Astrocyte (in vitro differentiated cells and primary cell): ENCODE data around the gene IFNA10. TPM values are rescaled to one million over a fixed set of nuclear protein-coding genes. Genes with fewer than 3 reads are reported as not detected.
"Not testable (repeated sequence)": the region's sequence is repeated elsewhere in the genome, so short reads cannot be mapped to it uniquely, and the experiment has no call there.

Experiments
- DNase-seq: peaks from one replicate; pipeline ENCODE4 v3.0.0-alpha.2; 2010; ENCODE audit warnings: low read depth
- FAIRE-seq: peaks from 2 replicates; lab custom pipeline; 2011; peaks lifted over from hg19 to GRCh38; lab: Jason Lieb, UNC
- H2AFZ ChIP-seq: 2 replicates; pipeline ENCODE4 v1.6.0; 2012; ENCODE audit warnings: low read depth, low read length, inconsistent platforms
- H3K27ac ChIP-seq: 2 replicates; pipeline ENCODE4 v1.5.1; 2011; ENCODE audit warnings: low read depth, low read length, inconsistent platforms
- H3K27me3 ChIP-seq: 2 replicates; pipeline ENCODE4 v1.6.0; 2011; ENCODE audit warnings: low read length, inconsistent platforms; ENCODE audit not compliant: insufficient read depth
- H3K36me3 ChIP-seq: 2 replicates; pipeline ENCODE4 v1.5.1; 2011; ENCODE audit warnings: low read length, inconsistent platforms; ENCODE audit not compliant: insufficient read depth
- H3K4me1 ChIP-seq: 2 replicates; pipeline ENCODE4 v1.5.1; 2011; ENCODE audit warnings: low read length, inconsistent platforms; ENCODE audit not compliant: insufficient read depth
- H3K4me2 ChIP-seq: 2 replicates; pipeline ENCODE4 v1.6.0; 2012; ENCODE audit warnings: low read length, inconsistent platforms
- H3K4me3 ChIP-seq: 2 replicates; pipeline ENCODE4 v1.5.1; 2011; ENCODE audit warnings: low read depth, mild to moderate bottlenecking, low read length, inconsistent platforms; ENCODE audit not compliant: insufficient read depth
- H3K79me2 ChIP-seq: 2 replicates; pipeline ENCODE4 v1.6.0; 2012; ENCODE audit warnings: mild to moderate bottlenecking, low read length, inconsistent platforms; ENCODE audit not compliant: insufficient read depth
- H3K9ac ChIP-seq: 2 replicates; pipeline ENCODE4 v1.6.0; 2012; ENCODE audit warnings: mild to moderate bottlenecking, low read length, inconsistent platforms
- H3K9me3 ChIP-seq: 2 replicates; pipeline ENCODE4 v1.5.1; 2012; ENCODE audit warnings: low read depth, mild to moderate bottlenecking, low read length, inconsistent platforms; ENCODE audit not compliant: insufficient read depth
- H4K20me1 ChIP-seq: 2 replicates; pipeline ENCODE4 v1.6.0; 2012; ENCODE audit warnings: low read length, inconsistent platforms; ENCODE audit not compliant: insufficient read depth
- H3K27ac Mint-ChIP-seq: one replicate; pipeline ENCODE4 v1.8.0; 2021; ENCODE audit warnings: mild to moderate bottlenecking, mixed read lengths; ENCODE audit not compliant: unreplicated experiment
- H3K27me3 Mint-ChIP-seq: one replicate; pipeline ENCODE4 v1.8.0; 2021; ENCODE audit warnings: low read depth, mixed read lengths; ENCODE audit not compliant: unreplicated experiment
- H3K36me3 Mint-ChIP-seq: one replicate; pipeline ENCODE4 v1.8.0; 2021; ENCODE audit warnings: low read depth, mixed read lengths; ENCODE audit not compliant: unreplicated experiment
- H3K4me1 Mint-ChIP-seq: one replicate; pipeline ENCODE4 v1.8.0; 2021; ENCODE audit warnings: low read depth, mixed read lengths; ENCODE audit not compliant: unreplicated experiment
- H3K4me3 Mint-ChIP-seq: one replicate; pipeline ENCODE4 v1.8.0; 2021; ENCODE audit warnings: mild to moderate bottlenecking, moderate library complexity, mixed read lengths; ENCODE audit not compliant: unreplicated experiment
- H3K9me3 Mint-ChIP-seq: one replicate; pipeline ENCODE4 v1.8.0; 2021; ENCODE audit warnings: mild to moderate bottlenecking, mixed read lengths; ENCODE audit not compliant: unreplicated experiment
- total RNA-seq: library from RNA; stranded (reverse); gene quantifications from 2 replicates; pipeline ENCODE4 v1.2.1, GENCODE V29; 2021
- TF ChIP-seq, protein P1 (sequence below): IDR thresholded peaks from 2 replicates; pipeline ENCODE4 v1.5.1; 2011; ENCODE audit warnings: low read depth, mild to moderate bottlenecking, inconsistent platforms, low read length, moderate library complexity; ENCODE audit not compliant: insufficient read depth

Gene IFNA10
- total RNA-seq, 1 donor from 2014 or later: not detected

GRCh38 chr9:21213411-21214326 is 6.7 kb upstream of the IFNA10 start:
- H3K79me2 ChIP-seq, H3K36me3 Mint-ChIP-seq, H2AFZ ChIP-seq, H3K27ac ChIP-seq, H3K4me3 ChIP-seq, H3K4me2 ChIP-seq, H3K4me3 Mint-ChIP-seq, H3K4me1 Mint-ChIP-seq, H3K9me3 ChIP-seq, DNase-seq, H3K27ac Mint-ChIP-seq, H3K4me1 ChIP-seq, FAIRE-seq, H3K9me3 Mint-ChIP-seq, H3K36me3 ChIP-seq, H4K20me1 ChIP-seq, H3K27me3 ChIP-seq, H3K9ac ChIP-seq: not testable (repeated sequence)
- peaks cover 18% of the 10 kb centered on the region for H3K27me3 Mint-ChIP-seq
- TF ChIP-seq, protein P1, sequence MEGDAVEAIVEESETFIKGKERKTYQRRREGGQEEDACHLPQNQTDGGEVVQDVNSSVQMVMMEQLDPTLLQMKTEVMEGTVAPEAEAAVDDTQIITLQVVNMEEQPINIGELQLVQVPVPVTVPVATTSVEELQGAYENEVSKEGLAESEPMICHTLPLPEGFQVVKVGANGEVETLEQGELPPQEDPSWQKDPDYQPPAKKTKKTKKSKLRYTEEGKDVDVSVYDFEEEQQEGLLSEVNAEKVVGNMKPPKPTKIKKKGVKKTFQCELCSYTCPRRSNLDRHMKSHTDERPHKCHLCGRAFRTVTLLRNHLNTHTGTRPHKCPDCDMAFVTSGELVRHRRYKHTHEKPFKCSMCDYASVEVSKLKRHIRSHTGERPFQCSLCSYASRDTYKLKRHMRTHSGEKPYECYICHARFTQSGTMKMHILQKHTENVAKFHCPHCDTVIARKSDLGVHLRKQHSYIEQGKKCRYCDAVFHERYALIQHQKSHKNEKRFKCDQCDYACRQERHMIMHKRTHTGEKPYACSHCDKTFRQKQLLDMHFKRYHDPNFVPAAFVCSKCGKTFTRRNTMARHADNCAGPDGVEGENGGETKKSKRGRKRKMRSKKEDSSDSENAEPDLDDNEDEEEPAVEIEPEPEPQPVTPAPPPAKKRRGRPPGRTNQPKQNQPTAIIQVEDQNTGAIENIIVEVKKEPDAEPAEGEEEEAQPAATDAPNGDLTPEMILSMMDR: peak; percentile 38

- H3K36me3 ChIP-seq, H3K79me2 ChIP-seq, H3K4me1 ChIP-seq, H3K36me3 Mint-ChIP-seq, H3K9me3 Mint-ChIP-seq, H3K27ac Mint-ChIP-seq, H3K4me3 ChIP-seq, H3K9me3 ChIP-seq, DNase-seq, H3K4me2 ChIP-seq, H3K27ac ChIP-seq, H3K27me3 ChIP-seq, H3K9ac ChIP-seq, H3K4me3 Mint-ChIP-seq, H2AFZ ChIP-seq, FAIRE-seq, H4K20me1 ChIP-seq, H3K4me1 Mint-ChIP-seq: not testable (repeated sequence)
- H3K27me3 Mint-ChIP-seq: peaks cover 15% of the 10 kb centered on the region
Observed at GRCh38 chr9:21212160-21212559, 5.2 kb upstream of the IFNA10 start.

GRCh38 chr9:21210782-21211181 is 3.8 kb upstream of the IFNA10 start:
- H3K27ac Mint-ChIP-seq, H3K4me1 Mint-ChIP-seq, H3K36me3 Mint-ChIP-seq: not testable (repeated sequence)

More at GRCh38 chr9:21210782-21211181, 3.8 kb upstream of the IFNA10 start:
- H3K9me3 Mint-ChIP-seq, H3K9me3 ChIP-seq, DNase-seq, H3K9ac ChIP-seq, H3K27ac ChIP-seq, H3K27me3 ChIP-seq, H3K4me3 Mint-ChIP-seq, H3K79me2 ChIP-seq, H3K36me3 ChIP-seq, H3K4me3 ChIP-seq, H2AFZ ChIP-seq, H4K20me1 ChIP-seq, H3K4me1 ChIP-seq, H3K4me2 ChIP-seq, FAIRE-seq: not testable (repeated sequence)
- peaks cover 17% of the 10 kb centered on the region for H3K27me3 Mint-ChIP-seq
